HG02973 (cell line): ENCODE data around the gene WDHD1.
"Not testable (repeated sequence)": the region's sequence is repeated elsewhere in the genome, so short reads cannot be mapped to it uniquely, and the experiment has no call there.

Experiments
- ATAC-seq: cut with Tn5 transposase; IDR thresholded peaks from one replicate; pipeline ENCODE4 v1.9.1; 2021; ENCODE audit warnings: moderate library complexity; ENCODE audit not compliant: unreplicated experiment

Gene WDHD1

GRCh38 chr14:54967496-54967895 lies 59.4 kb downstream of the WDHD1 start:
- no peak for ATAC-seq

DNA sequence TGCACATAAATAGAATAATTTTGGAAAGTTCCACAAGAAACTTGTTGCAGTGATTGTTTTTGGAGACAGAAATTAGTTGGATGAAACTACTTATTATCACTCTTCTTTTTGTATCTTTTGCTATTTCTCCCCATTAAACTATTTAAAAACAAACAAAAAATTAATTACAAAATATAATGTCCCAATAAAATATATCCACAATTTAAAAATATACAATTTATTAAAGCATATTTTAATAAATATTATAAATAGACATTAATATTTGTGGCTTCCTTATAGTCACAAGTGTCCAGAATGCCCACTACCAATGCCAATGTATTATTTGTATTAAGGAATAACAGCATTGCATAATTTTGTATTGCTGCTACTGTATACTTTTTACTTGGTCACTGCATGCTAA lies 71.8 kb downstream of the WDHD1 start:
- no peak for ATAC-seq

GRCh38 chr14:54953609-54954008 lies 73.3 kb downstream of the WDHD1 start:
- not testable (repeated sequence) for ATAC-seq

DNA sequence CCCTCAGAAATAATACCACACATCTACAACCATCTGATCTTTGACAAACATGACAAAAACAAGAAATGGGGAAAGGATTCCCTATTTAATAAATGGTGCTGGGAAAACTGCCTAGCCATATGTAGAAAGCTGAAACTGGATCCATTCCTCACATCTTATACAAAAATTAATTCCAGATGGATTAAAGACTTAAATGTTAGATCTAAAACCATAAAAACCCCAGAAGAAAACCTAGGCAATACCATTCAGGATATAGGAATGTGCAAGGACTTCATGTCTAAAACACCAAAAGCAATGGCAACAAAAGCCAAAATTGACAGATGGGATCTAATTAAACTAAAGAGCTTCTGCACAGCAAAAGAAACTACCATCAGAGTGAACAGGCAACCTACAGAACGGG lies 74.1 kb downstream of the WDHD1 start:
- not testable (repeated sequence) for ATAC-seq

DNA sequence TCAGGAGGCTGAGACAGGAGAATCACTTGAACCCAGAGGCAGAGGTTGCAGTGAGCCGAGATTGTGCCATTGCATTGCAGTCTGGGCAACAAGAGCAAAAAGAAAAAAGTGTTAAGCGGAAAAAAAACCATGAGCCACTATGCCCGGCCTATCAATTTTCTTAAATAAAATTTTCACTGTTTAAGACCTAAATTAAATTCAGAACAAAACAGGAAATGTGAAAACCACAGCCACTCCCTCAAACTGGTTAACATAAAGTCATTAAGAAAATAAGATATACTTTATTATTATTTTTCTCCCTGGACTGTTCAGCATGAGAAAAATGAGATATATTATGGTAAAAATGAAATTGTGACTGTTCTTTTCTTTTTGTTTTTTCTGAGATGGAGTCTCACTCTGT lies 79.7 kb downstream of the WDHD1 start:
- ATAC-seq = no peak

- no peak for ATAC-seq
Observed at GRCh38 chr14:54946500-54946899, 80.4 kb downstream of the WDHD1 start.

DNA sequence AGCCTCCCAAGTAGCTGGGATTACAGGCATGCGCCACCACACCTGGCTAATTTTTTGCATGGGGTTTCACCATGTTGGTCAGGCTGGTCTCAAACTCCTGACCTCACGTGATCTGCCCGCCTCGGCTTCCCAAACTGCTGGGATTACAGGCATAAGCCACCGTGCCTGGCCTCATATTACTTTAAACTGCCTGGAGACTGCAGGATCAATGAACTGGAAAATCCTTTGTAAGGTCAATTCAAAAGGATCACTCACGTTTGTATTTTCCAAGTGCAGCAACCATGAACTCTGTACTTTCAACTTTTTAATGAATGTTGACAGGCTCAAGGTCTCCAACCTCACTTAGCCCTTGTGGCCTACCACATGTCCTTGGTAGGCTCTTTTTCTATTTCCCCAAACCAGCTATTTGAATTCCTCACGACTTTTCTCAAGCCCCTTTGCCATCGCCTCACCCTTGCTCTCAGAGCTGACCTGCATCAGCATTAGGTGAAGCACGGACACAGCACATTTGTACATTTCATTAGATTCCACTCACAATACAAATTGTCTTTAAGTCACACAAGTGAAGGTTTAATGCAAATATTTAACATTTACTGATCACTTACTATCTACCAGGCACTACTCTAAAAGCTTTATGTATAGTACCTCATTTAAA lies 82.0 kb downstream of the WDHD1 start:
- no peak for ATAC-seq

DNA sequence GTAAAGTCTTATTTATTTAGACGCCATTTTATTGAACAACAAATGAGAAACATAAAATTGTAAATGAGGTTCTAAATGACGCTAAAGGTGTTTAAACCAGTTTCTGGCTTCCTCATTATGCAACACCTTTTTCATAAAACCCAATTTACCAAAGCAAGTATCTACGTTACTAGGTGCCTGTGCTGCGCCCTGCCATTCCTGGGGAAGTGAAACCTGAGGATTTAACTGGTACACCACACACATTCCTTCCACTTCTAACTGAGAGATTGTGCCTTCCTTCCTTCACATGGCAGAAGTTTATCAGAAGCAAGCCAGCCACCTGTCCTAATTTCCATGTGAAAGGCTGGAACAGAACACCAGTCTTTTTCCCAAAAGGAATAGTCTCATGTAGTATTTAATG lies 84.0 kb downstream of the WDHD1 start:
- ATAC-seq = no peak

DNA sequence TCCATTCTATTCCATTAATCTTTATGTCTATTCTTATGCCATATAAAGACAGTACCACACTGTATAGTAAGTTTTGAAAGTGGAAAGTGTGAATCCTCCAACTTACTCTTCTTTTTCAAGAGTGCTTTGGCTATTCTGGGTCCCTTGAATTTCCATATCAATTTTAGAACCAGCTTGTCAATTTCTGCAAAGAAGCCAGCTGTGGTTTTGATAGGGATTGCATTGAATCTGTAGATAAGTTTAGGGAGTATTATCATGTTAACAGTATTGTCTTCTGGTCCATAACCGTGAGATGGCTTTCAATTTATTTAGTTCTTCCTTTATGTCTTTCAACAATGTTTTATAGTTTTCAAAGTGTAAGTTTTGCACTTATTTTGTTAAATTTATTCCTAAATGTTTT lies 90.1 kb downstream of the WDHD1 start:
- ATAC-seq = no peak

DNA sequence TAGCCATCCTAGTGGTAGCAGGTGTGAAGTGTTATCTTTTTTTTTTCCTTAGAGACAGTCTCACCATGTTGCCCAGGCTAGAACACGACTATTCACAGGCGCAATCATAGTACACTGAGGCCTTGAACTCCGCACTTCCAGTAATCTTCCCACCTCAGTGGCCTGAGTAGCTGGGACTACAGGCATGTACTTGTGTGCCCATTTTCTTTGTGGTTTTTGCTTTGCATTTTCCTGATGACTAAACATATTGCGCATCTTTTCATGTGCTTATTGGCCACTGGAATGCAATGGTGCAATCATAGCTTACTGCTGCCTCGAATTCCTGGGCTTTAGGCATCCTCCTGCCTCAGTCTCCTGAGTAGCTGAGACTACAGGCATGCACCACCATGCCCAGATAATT lies 90.9 kb downstream of the WDHD1 start:
- no peak for ATAC-seq

DNA sequence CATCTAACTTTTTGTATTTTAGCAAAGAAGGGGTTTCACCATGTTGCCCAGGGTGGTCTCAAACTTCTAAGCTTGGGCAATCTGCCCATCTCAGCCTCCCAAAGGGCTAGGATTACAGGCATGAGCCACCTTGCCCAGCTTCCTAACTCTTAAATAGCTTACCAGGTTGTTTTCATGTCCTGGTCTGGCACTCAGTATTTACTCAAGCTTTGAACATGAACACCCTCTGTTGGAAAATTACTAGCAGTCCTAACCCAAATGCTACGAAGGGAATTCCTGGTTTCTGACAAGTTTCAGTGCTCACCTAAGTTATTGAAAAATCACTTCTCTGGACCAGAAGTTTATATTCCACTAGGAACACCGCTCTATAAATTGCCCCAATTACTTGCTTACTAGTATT lies 91.8 kb downstream of the WDHD1 start:
- no peak for ATAC-seq

- ATAC-seq = no peak
Observed at GRCh38 chr14:54933006-54933405, 93.9 kb downstream of the WDHD1 start.

GRCh38 chr14:54931598-54932340 lies 95.1 kb downstream of the WDHD1 start:
- ATAC-seq = no peak

- no peak for ATAC-seq
Observed at GRCh38 chr14:54931101-54931500, 95.8 kb downstream of the WDHD1 start.

GRCh38 chr14:54929556-54929955 lies 97.3 kb downstream of the WDHD1 start:
- no peak for ATAC-seq

DNA sequence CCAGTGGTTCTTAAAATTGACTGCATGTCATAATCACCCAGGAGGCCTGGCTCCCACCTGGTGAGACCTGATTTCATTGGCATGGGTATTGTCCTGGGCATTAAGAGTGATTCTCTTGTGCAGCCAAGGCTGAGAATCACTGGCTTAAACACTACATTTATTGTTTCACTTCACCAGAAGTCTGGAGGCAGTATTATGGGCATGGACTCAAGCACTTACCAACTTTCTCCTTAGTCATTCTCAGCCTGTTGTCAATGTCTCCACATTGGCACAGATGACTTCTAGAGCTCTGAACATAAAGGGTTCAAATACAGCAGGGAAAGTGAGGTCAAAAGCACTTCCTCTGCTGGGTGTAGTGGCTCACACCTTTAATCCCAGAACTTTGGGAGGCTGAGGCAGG lies 98.7 kb downstream of the WDHD1 start:
- ATAC-seq = no peak

DNA sequence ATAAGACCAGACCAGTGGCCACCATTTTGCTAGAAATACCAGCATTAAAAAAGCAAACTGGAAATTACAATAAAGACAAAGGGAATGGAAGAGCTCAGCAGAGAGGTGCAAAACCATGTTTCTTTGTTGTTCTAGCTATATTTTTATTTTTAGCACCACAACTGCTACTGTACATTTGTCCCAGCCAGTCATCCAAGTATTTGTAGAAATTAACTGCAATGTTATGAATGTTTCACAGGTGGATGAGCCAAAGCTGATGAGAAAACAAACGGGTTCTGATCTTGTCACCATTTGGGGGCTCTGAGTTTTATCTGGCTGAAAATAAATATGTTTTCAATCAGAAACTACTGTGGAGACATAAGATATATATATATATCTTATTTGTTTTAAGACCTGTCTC lies 99.3 kb downstream of the WDHD1 start:
- no peak for ATAC-seq

DNA sequence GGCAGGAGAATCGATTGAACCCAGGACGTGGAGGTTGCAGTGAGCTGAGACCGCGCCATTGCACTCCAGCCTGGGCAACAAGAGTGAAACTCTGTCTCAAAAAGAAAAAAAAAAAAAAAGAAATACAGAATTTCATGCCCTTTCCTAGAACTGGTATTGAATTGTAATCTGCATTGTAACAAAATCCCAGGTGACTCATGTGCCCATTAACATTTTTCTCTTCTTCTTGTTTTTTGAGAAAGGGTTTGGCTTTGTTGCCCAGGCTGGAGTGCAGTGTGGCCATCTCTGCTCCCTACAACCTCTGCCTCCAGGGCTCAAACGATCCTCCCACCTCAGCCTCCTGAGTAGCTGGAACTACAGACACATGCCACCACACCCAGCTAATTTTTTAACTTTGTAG lies 100.3 kb downstream of the WDHD1 start:
- ATAC-seq = not testable (repeated sequence)

DNA sequence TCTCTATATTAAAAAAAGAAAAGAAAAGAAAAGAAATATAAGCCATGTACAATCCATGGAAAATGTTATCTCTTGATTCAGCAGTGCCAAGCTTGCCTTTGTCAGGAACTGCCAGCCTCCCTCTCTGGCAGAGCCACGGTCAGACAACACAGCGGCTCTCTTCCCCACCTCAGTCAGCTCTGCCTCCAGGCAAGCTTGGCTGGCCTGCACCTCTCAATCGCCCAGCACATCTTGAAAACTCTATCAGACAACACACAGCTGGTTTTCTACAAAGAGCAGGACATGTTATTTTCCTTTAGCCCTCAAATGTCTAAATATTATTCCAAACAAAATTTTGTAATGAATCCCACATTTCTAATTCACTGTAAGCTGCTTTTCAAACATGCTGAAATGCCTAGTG lies 104.3 kb downstream of the WDHD1 start:
- no peak for ATAC-seq

DNA sequence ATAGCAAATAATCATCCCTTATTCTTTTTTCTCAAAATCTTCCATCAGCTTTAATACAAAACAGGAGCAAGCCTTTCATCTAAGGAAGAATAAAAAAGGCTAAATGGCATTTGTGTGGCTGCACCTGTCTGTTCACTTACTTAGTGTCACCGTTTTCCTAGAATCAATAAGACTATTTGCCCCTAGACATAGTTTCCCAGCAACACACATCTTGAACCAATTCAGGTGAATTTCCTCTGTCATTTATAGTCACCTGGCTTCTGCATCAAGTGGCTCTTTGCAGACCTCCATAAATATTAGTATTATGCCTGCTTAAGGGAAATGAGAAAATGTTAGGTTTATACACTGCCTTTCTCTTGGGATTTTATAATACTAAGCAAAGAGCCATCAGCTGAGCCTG lies 106.8 kb downstream of the WDHD1 start:
- no peak for ATAC-seq

DNA sequence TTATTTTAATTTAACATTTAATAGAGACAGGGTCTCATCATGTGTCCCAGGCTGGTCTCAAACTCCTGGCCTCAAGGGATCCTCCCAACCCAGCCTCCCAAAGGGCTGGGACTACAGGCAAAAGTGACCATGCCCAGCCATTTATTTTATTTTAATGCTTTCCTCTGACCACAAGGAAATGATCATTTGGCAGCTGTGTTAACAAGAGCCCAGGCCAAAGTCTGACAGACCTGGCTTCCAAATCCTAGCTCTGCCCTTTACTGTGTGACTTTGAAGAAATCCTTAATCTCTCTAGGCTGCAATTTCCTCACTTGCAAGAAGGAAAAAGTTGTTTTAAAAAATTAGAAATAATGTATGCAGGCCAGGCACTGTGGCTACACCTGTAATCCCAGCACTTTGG lies 107.6 kb downstream of the WDHD1 start:
- ATAC-seq = no peak

DNA sequence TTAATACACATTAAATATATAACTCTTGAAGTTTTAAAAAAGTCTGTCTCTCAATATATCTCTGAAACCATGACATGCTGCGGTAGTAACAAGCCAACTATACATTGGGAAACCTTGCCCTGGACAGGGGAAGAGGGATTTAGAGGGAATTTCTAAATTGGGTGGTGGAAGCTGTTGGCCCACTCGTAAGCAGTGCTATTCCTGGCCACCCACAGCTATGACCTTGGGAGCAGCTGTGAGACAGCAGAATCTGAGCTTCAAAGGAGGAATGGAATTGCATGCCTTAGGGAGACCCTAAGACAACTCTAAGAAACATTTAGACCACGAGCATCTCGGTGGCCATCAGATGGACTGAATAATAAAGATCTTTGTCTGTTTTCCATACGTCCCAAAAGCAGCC lies 108.5 kb downstream of the WDHD1 start:
- ATAC-seq = no peak

DNA sequence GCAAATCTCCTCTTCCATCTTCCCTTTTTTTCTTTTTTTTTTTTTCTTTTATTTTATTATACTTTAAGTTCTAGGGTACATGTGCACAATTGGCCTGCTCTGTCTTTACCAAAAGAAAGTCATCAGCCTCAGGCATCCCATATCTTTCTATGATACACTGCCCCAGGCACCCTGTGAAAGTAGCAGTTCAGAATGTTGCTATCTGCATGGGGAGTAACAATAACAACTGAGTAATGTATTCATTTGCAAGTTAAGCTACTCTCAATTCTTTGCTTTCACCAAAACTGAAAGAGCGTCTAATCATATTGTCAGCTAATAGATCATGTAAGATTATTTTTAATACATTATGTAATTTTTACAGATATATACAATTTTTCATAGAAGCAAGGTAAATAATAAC lies 110.8 kb downstream of the WDHD1 start:
- ATAC-seq = no peak
